ENCODE measurements around the gene GPR55. TPM values are rescaled to one million over a fixed set of nuclear protein-coding genes. Genes with fewer than 3 reads are reported as not detected.

GPR55 gene
- total RNA-seq, 1 donor from 2014 or later, result not detected

DNA sequence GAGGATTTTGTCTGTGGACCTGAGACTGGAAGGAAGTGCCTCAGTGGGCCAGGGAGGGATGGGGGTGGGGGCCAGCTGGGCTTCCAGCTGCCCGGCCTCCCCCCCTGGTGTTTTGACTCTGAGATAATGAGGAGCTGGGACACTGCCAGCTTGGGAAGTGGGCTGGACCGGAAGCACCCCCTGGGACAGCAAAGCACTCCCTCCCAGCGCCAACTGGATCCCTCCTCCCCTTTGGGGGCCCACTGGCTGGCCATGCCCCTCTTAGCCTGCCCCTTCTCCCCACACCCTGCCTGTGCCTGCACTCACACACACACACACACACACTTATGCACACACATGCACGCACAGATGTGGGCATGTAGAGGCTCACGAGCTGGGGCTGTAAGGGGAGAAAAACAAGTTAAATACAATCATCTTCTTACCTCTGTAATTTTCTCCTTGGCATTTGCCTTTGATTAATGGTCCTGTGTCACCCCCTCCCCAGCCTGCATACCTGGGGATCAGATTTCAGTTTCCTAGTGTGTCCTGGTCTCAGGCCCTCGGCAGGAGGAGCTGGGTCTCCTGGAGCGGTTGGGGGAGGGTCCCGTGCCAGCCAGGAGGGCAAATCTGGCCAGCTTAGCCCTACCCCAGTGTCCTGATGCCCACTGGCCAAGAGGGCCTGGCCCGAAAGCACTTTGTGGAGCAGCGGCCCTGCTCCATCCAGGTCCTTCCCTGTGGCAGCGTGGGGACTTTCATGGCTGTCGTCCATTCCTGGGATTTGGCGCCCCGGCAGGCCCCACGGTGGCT, 56.7 kb downstream of the GPR55 start:
- no peak for DNase-seq (ENCODE audit: low read depth, low spot score)

DNA sequence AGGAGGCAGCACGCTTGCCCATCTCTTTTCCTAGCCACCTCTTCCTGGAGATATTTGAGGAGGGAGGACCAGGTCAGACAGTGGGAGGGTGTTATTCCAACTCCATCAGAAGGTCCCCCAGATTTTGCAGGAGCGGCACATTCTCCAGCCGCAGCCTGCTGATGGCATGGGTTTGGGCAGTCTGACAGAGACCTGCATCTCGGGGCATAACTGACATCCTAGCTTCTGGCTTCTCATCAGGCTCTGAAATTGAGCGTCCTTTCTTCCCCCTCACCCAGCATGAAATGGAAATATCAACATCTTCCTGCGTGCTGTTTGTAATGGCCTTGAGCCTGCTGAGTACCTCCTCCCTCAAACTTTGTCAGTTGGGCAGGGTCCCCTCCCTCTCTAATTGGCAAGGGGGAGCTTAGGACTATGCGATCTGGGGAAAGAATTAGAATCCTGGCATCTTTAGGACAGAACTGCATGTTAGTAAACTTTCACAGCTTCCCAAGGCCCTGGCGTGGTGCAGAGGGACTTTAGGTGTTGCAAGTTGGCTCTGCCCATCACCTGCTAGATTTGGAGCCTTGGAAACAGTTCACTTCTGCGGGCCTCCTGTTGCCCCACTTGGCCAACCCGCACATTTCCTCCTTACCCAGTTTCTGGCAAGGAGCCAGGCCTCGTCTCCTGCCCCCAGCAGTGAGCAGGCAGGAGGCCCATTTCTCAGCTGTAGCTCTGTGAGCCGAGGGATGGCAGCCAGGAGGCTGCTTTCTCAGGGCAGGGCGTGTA, 58.1 kb downstream of the GPR55 start:
- DNase-seq (ENCODE audit: low read depth, low spot score), result no peak

DNA sequence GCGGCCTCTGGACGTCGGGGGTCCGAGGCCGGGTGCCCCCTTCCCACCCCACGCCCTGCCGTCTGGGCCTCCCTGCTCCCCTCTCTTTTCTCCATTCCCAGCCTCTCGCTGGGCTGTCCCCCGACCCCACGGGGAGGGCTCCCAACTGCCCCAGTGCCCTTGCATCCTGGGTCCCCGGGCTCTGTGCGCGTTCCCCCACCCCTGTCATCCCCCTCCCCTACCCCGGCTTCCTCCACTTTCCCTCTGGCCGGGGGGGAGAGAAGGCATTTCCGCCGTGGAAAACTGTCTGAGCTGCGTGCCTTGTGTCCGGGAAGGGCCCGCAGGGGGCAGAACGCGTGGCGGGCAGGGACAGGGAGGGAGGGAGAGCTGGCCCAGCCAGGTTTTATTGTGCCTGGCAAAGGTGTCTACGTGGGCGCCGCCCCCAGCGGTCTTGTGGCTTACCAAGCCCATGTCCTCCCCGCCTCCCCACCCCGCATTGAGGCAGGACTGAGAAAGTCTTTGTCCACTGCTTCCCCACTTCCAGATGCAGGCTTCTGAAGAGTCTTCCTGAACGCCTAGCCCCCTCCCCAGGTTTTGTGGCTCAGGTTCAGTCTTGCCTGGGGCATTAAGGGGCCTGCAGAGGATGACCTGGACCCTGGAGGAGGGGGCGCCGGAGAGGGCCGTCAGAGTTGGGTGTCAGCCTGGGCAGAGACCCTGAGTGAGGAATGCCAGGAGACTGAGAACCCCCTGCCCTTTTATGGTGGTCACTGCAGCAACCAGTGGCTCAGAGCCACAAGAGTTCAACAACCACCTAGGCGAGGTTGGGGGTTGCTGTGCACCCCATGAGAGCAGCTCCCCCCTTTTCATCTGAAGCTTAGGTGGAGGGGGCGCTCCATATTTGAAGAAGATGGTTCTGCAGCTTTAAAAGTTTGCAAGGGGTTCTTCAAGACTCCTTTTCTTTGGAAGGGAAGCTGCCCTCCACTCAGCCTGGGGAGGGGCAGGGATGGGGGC, 59.0 kb downstream of the GPR55 start:
- DNase-seq (ENCODE audit: low read depth, low spot score), result no peak

DNA sequence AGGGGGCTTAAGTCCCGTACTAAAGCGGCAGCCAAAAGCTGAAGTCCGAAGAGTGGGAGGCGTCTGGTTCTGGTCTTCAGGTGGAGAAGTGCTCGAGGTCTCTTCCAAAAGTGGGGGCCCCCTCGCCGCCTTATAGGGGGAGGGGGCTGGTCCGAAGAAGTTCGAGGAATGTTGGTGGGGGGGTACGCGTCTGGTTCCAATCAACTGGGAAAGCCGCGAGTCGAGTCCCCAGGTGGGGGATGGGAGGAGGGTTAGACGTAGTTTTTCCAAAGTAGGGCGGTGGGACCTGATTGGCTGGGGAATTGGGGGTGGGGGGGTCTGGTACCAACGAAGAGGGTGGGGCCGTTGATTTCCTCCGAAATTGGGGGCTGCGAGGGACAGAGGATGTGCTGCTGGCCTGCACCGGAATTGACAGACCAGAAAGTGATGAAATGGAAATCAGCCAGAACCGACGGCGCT, 59.7 kb downstream of the GPR55 start:
- no peak for DNase-seq (ENCODE audit: low read depth, low spot score)

DNA sequence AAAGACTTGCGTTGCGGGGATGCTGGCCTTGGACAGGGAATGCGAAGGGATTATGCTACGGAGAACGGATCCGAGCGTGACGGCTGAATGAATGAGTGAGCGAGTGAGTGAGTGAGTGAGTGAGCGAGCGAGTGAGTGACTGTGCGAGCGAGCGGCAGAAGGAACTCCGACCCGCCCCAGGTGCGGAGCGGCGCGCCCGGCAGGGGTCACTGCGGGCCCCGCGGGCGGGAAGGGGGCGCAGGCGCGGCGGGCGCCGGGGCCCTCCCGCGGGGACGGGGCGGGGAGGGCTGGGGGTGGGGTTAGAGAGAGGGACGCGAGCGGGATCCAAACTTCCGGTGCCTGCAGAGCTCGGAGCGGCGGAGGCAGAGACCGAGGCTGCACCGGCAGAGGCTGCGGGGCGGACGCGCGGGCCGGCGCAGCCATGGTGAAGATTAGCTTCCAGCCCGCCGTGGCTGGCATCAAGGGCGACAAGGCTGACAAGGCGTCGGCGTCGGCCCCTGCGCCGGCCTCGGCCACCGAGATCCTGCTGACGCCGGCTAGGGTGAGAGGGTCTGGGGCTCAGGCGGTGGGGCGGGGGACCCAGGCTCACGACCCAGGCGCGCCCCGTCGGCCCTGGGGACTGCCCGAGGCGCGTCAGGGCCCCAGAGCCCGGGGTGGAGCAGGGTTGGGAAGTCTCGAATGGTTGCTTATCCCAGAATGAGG, 60.3 kb downstream of the GPR55 start, which contains the start of gene ITM2C:
Gene ITM2C (plus strand): TSS at position 338 of the 702 bp plus-strand sequence. CDS start 84 bp downstream, at position 422.
- no peak for DNase-seq (ENCODE audit: low read depth, low spot score)

DNA sequence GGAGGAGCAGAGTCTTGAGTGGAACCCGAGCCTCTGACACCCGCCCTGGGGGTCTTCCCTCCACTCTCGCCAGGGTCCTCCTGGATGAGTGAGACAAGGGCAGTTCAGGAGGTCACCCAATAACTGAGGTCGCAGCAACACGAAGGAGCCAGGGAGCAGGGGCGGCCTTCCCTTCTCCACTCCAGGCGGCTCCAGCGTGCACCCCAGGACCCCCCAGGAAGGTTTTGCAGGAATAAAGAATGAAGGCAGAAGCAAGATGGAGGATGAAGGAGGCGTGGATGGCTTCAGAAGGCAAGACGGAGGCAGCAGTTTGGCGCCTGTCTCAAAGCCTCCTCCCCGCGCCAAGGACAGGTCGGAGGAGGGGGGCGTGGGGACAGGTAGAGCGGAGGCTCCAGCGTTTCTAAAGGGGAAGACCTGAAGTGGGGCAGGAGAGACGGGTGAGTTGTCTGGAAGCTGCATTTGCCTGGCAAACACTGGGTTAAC, 60.9 kb downstream of the GPR55 start:
- DNase-seq (ENCODE audit: low read depth, low spot score), result no peak

DNA sequence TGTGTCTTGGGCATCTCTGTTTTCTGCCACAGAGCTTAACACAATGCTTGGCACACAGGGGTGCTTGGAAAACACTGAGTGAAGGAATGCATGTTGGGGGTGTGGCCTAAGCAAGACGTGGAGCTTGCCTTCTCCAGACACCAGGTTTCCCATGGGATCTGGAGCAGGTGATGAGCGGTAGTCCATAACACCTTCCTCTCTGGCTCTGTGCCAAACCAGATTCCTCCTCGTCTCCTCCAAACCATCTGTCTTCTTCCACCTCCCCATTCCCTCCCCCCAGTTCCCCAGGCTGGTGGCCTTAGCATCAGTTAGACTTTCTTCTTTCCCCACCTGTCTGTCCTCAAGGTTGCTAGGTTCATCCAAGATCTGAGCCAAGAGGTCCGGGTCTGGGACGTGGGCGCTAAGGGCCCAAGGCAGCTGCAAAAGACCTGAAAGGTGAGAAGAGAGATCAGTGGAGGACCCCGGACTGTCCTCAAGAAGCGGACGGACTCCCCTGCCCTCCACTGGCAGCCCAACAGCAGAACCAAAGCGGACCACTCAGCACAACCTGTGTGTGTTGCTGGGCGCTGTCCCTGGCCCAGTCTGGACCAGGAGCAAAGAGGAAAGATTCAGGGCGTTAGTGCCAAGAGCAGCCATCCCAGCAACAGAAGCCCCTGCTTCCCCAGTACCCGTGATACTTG, 61.5 kb downstream of the GPR55 start:
- no peak for DNase-seq (ENCODE audit: low read depth, low spot score)

DNA sequence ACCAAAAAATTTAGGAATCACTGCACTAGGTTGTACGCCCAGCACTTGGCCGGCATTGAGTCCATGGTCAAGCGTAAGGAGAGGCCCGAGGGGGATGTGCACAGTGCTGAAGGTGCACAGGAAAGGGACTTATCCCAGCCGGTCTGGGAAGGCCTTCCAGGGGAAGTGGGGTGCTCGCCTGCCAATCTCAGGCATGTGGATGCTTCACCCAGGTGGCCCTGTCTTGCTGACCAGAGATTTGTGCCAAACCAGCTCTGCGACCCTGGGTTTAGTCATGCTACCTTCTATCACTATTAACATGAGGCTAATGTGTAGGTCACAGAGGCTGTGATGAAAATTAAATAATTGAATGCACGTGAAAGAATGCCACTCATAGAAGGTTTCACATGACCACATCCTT, 62.0 kb downstream of the GPR55 start:
- no peak for DNase-seq (ENCODE audit: low read depth, low spot score)

DNA sequence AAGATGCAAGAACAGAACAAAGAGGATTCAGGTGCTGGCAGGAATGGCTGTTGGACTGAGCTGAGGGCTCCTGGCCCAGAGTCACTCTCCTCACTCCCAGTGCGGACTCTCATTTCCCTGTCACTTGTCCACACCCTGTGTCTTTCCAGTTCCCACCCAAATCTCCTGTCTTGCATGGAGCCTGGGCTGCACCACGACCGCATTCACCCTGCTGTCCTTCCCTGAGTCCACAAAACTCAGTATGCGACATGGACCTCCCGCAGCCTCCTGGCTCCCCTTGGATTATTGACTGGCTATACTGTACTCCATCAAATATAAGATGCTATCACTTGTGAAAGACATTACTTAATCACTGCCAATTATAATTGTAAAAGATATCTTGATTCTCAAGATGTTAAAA, 62.8 kb downstream of the GPR55 start:
- DNase-seq (ENCODE audit: low read depth, low spot score), result no peak

DNA sequence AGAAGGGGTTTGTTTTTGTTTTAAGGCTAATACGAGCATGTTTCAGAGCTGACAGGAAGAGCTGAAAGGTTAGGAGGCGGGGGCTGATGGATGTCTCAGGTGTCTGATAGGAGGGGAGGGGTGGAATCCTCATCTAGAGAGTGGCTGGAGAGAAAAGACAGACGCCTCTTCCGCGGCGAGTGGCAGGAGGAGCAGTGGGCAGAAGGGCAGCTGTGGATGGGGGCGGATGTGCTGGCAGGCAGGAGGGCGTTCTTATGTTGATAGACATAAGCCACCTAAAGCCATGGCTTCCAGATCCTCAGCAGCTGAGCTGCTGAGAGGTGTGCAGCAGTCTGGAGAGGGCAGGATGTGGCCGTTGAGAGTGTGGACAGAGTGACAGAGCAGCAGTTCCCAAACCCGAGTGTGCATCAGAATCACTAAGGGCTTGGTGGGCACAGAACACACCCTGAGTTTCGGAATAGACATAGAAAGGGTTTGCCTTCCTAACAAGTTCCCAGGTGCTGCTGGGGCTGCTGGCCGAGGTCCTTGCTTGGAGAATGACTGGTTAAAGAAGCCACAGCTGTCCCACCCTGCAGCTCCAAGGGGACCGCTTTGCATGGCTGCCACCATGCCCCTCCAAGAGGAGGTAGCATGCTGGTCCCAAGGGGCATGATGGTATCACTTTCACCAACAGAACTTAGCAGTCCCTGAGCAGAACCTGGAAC, 63.3 kb downstream of the GPR55 start:
- DNase-seq (ENCODE audit: low read depth, low spot score), result no peak

Other genes with a start within 250 kb of the GPR55 start
- 70.8 and 78.2 TPM in 2 replicates for gene CAB39, start 212.4 kb downstream of the GPR55 start, total RNA-seq
- gene ITM2C, start 60.3 kb downstream of the GPR55 start, total RNA-seq, result 3.7 and 5.7 TPM in 2 replicates
- not detected in 2 replicates for gene SPATA3, start 70.9 kb upstream of the GPR55 start, total RNA-seq
- gene C2orf72, start 112.3 kb upstream of the GPR55 start, total RNA-seq, result not detected in 2 replicates
- gene PSMD1, start 131.6 kb upstream of the GPR55 start, total RNA-seq, result 191 and 194 TPM in 2 replicates
- 4.2 and 6.1 TPM in 2 replicates for gene HTR2B, start 199.8 kb upstream of the GPR55 start, total RNA-seq

All from pulmonary artery endothelial cell (primary cell).